A673 (cell line): ENCODE results near the gene DUSP1.

Experiments
- CTCF ChIP-seq: fragments of 300-800, 200-600 bp; sonication (generic); conservative IDR thresholded peaks from 2 replicates; pipeline ENCODE4 v1.5.1; 2017; ENCODE audit warnings: low read depth, mild to moderate bottlenecking, antibody characterized with exemption, low read length, moderate library complexity, mixed read lengths
- EZH2 ChIP-seq: fragments of 200-600 bp; sonication (generic); IDR thresholded peaks from 2 replicates; pipeline ENCODE4 v1.6.1; 2017; ENCODE audit warnings: borderline replicate concordance, low read depth, mild to moderate bottlenecking, mixed read lengths, antibody characterized with exemption, low read length; ENCODE audit not compliant: poor library complexity, severe bottlenecking

GRCh38 chr5:172782169-172783039 lies 11.4 kb upstream of the DUSP1 start:
- TF ChIP-seq CTCF (no peak), EZH2 (no peak)
